Colonic mucosa (tissue), 4 donors: ENCODE data around the gene DHRS7B. TPM values are rescaled to one million over a fixed set of nuclear protein-coding genes. Genes with fewer than 3 reads are reported as not detected.
"Not testable (repeated sequence)": the region's sequence is repeated elsewhere in the genome, so short reads cannot be mapped to it uniquely, and the experiment has no call there.

ENCODE experiments used
- DNase-seq: peaks from one replicate; pipeline ENCODE4 v3.0.0-alpha.2; 2020
- H3K27ac ChIP-seq: fragments of 200-600 bp; one replicate; pipeline ENCODE4 v1.8.0; 2021
- H3K27me3 ChIP-seq: fragments of 200-600 bp; one replicate; pipeline ENCODE4 v1.8.0; 2021
- H3K36me3 ChIP-seq: fragments of 200-600 bp; one replicate; pipeline ENCODE4 v1.8.0; 2021
- H3K4me1 ChIP-seq: fragments of 200-600 bp; one replicate; pipeline ENCODE4 v1.8.0; 2021; ENCODE audit warnings: mild to moderate bottlenecking
- H3K4me3 ChIP-seq: fragments of 200-600 bp; one replicate; pipeline ENCODE4 v1.8.0; 2021
- H3K9ac ChIP-seq, 2 donors: one replicate each; pipeline ENCODE4 v1.7.0; 2013; ENCODE audit warnings: control low read depth in 2 of 2, low read depth in 2 of 2, low read length in 2 of 2
- H3K9me3 ChIP-seq: fragments of 200-600 bp; one replicate; pipeline ENCODE4 v1.8.0; 2021
- CTCF ChIP-seq: fragments of 200-600 bp; IDR thresholded peaks from one replicate; pipeline ENCODE4 v1.8.0; 2022; ENCODE audit warnings: antibody characterized with exemption, mild to moderate bottlenecking
- intact Hi-C: fragments of 100-400 bp; cut with DNase I; formaldehyde crosslinking; loops from one replicate; pipeline ENCODE4 v1.14.1; 2022
- total RNA-seq, 2 donors: library from RNA; stranded (reverse); fragmentation: NEBNext Ultra II Directional in 1 of 2; extraction: Animal tissue kit (Norgen Biotek cat#: 25700) in 1 of 2; gene quantifications; one replicate each; pipeline ENCODE4 v1.2.1, GENCODE V29; 2021
- donor health status: healthy.
- donor health status: DM: no; HTN: no; CAD: no.
- donor health status: DM: no; HTN: no; CAD: no.

DHRS7B gene
- total RNA-seq, 2 donors from 2014 or later = 29.4 to 44.0 TPM

GRCh38 chr17:21082001-21082436 lies 44.7 kb upstream of the DHRS7B start:
- H3K27ac ChIP-seq = no peak overlapping the region
- DNase-seq = no peak
- no peak overlapping the region for H3K9ac ChIP-seq
- no peaks in the 10 kb centered on the region for H3K4me1 ChIP-seq
- no peaks in the 10 kb centered on the region for H3K36me3 ChIP-seq
- intact Hi-C loops = no loop called here
- no peak overlapping the region for H3K4me3 ChIP-seq
- no peak for TF ChIP-seq CTCF
- H3K27me3 ChIP-seq = no peaks in the 10 kb centered on the region
- no peaks in the 10 kb centered on the region for H3K9me3 ChIP-seq

- H3K36me3 ChIP-seq, intact Hi-C loops, H3K4me3 ChIP-seq, H3K27me3 ChIP-seq, H3K27ac ChIP-seq, H3K4me1 ChIP-seq, H3K9ac ChIP-seq, DNase-seq, H3K9me3 ChIP-seq: not testable (repeated sequence)
These were observed 41.5 kb upstream of the DHRS7B start for GRCh38 chr17:21085280-21085679.

GRCh38 chr17:21085707-21086106 lies 41.1 kb upstream of the DHRS7B start:
- no peak for TF ChIP-seq CTCF
- no peaks in the 10 kb centered on the region for H3K9me3 ChIP-seq
- intact Hi-C loops = no loop called here
- no peak overlapping the region for H3K27ac ChIP-seq
- no peak overlapping the region for H3K9ac ChIP-seq
- H3K4me1 ChIP-seq = no peaks in the 10 kb centered on the region
- H3K4me3 ChIP-seq = no peak overlapping the region
- no peak for DNase-seq
- no peaks in the 10 kb centered on the region for H3K27me3 ChIP-seq
- H3K36me3 ChIP-seq = no peaks in the 10 kb centered on the region

GRCh38 chr17:21089145-21089544 lies 37.6 kb upstream of the DHRS7B start:
- no peaks in the 10 kb centered on the region for H3K4me1 ChIP-seq
- no peaks in the 10 kb centered on the region for H3K36me3 ChIP-seq
- no peak for TF ChIP-seq CTCF
- H3K27me3 ChIP-seq = no peaks in the 10 kb centered on the region
- no peaks in the 10 kb centered on the region for H3K9me3 ChIP-seq
- no peak for DNase-seq
- H3K27ac ChIP-seq = peak overlapping the region; percentile 57
- intact Hi-C loops = no loop called here
- H3K9ac ChIP-seq = no peak overlapping the region
- H3K4me3 ChIP-seq = no peak overlapping the region

- peak overlapping the region; percentile 57 for H3K27ac ChIP-seq
- H3K4me3 ChIP-seq = no peak overlapping the region
- no peaks in the 10 kb centered on the region for H3K27me3 ChIP-seq
- no peak for TF ChIP-seq CTCF
- H3K9me3 ChIP-seq = no peaks in the 10 kb centered on the region
- H3K9ac ChIP-seq = no peak overlapping the region
- H3K4me1 ChIP-seq = no peaks in the 10 kb centered on the region
- DNase-seq = no peak
- H3K36me3 ChIP-seq = no peaks in the 10 kb centered on the region
- intact Hi-C loops = loop anchor here (10.0 kb wide), 1 partner anchor 45 kb away; the partner anchor contains the start of gene USP22
These were observed 36.5 kb upstream of the DHRS7B start for GRCh38 chr17:21089933-21090901.
